IPS-15b (cell line): Measurements from ENCODE around the gene ADAM10.

Experiments used
- H3K27me3 ChIP-seq: one replicate; pipeline ENCODE4 v1.6.1; 2013; ENCODE audit warnings: low read length; ENCODE audit not compliant: control insufficient read depth, insufficient read depth
- H3K36me3 ChIP-seq: one replicate; pipeline ENCODE4 v1.6.1; 2013; ENCODE audit warnings: low read length; ENCODE audit not compliant: control insufficient read depth, insufficient read depth
- H3K4me1 ChIP-seq: one replicate; pipeline ENCODE4 v1.6.1; 2013; ENCODE audit warnings: mild to moderate bottlenecking, low read length; ENCODE audit not compliant: control insufficient read depth, insufficient read depth
- H3K4me3 ChIP-seq: one replicate; pipeline ENCODE4 v1.5.1; 2013; ENCODE audit warnings: low read depth, low read length
- H3K9ac ChIP-seq: one replicate; pipeline ENCODE4 v1.6.1; 2013; ENCODE audit warnings: low read depth, mild to moderate bottlenecking, low read length
- H3K9me3 ChIP-seq: one replicate; pipeline ENCODE4 v1.6.1; 2013; ENCODE audit warnings: mild to moderate bottlenecking, low read length; ENCODE audit not compliant: control insufficient read depth, insufficient read depth

The ADAM10 gene, protein sequence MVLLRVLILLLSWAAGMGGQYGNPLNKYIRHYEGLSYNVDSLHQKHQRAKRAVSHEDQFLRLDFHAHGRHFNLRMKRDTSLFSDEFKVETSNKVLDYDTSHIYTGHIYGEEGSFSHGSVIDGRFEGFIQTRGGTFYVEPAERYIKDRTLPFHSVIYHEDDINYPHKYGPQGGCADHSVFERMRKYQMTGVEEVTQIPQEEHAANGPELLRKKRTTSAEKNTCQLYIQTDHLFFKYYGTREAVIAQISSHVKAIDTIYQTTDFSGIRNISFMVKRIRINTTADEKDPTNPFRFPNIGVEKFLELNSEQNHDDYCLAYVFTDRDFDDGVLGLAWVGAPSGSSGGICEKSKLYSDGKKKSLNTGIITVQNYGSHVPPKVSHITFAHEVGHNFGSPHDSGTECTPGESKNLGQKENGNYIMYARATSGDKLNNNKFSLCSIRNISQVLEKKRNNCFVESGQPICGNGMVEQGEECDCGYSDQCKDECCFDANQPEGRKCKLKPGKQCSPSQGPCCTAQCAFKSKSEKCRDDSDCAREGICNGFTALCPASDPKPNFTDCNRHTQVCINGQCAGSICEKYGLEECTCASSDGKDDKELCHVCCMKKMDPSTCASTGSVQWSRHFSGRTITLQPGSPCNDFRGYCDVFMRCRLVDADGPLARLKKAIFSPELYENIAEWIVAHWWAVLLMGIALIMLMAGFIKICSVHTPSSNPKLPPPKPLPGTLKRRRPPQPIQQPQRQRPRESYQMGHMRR

DNA sequence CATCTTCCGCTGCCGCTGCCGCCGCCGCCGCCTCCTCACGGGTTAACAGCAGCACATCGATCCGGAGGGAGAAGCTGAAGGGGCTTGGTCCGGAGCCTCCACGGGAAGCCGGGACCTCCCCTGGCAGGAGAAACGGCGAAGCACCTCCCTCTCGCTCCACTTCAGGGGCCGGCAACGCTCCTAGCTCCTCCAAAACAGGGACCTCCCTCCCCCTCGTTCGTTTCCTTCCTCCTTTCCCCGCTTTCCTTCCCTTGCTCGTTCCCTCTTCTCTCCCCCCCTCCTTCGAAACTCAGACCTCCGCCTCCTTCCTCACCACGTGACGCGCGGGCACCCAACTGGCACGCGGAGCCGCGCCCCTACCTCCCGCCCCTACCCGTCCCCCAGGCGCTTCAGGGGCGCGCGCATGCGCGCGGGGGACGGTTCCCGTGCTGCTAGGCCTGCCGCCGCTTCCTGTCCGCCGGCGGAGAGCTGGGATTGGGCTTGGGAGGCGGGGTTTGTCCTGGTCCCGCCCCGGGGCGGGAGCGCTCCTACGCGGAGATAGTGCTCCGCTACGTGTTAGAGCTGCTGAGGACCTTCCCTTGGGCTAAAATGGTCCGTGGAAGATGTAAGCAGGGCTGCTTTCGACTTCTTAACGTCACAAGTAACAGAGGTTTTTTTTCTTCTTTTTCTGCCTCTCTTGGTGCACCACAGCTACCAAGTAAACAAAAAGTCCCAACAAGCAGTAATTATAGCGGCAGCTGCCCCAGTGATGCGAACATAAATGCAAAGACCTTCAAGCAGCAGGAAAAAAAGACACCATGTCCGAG is at the start of gene ADAM10:
Gene ADAM10, minus strand, starts transcription at position 176 of the 806 bp plus-strand sequence. Its CDS starts 173 bp downstream, at position 3.
- no peaks in the 10 kb centered on the region for H3K27me3 ChIP-seq
- H3K9me3 ChIP-seq: no peaks in the 10 kb centered on the region
- H3K9ac ChIP-seq: peak within 1 kb of the TSS; percentile 95
- peaks cover 10% of the 10 kb centered on the region for H3K4me1 ChIP-seq
- peak within 1 kb of the TSS; percentile 95 for H3K4me3 ChIP-seq
- no peaks in the 10 kb centered on the region for H3K36me3 ChIP-seq

DNA sequence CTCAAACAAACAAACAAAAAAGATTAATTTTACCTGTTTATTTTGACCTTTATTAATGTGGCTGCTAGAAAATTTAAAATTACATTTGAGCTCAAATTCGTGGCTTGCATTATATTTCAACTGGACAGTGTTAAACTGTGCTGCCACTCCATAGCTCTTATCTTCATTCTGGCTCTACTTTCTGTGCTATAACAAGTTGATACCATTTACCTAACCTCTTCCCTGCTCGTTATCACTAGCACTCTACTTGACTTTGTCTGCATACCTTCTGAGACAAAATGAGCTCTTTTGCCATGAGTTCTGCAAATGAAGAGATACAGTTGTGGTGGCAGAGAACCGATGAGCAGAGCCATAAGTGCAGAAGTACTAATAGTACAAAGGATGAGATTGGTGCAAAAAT is 48.0 kb upstream of the ADAM10 start:
- Histone ChIP-seq H3K27me3 (no peaks in the 10 kb centered on the region), H3K9me3 (no peaks in the 10 kb centered on the region), H3K4me1 (no peaks in the 10 kb centered on the region), H3K36me3 (no peaks in the 10 kb centered on the region), H3K9ac (no peak overlapping the region), H3K4me3 (no peak overlapping the region)

DNA sequence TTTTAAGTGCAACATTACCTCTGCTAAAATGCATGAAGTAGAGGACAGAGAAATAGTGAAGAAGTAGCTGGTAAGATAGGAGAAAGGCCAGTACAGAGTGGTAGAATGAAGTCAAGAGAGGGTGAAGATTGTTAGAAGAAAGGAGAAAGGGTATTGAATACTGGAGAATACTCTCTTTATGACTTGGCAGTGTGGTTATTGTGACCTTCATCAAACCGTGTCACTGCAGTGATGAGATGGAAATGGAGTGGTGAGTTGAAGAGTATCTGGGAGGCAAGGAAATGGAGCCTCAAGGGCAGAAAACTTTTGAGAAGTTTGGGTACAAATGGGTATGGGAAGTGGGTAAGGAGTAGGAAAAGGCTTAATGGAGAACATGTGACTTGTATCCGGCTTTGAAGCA is 46.3 kb upstream of the ADAM10 start:
- Histone ChIP-seq H3K36me3 (no peaks in the 10 kb centered on the region), H3K4me1 (no peaks in the 10 kb centered on the region), H3K4me3 (no peak overlapping the region), H3K9me3 (no peaks in the 10 kb centered on the region), H3K9ac (no peak overlapping the region), H3K27me3 (no peaks in the 10 kb centered on the region)

DNA sequence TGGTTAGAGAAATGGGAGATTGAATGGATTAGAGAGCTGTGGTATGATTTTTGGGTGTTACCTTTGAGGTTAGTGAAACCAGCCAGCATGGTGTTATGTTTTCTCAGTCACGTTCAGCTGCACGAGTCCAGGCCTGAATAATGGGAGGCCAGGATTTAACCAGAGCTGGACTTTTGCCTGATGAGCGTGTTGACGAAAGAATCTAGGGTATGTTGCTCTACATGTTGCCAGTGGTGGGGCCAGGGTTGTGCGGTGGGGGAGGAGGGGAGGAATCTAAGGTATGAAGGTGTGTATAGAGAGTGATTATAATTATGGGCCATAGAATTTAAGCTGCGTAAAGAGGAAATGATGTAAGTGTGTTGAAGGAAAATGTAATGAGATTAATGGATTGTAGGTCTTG is 44.4 kb upstream of the ADAM10 start:
- Histone ChIP-seq H3K4me1 (no peaks in the 10 kb centered on the region), H3K9me3 (no peaks in the 10 kb centered on the region), H3K27me3 (no peaks in the 10 kb centered on the region), H3K4me3 (no peak overlapping the region), H3K36me3 (no peaks in the 10 kb centered on the region), H3K9ac (no peak overlapping the region)

- H3K4me3 ChIP-seq: no peak overlapping the region
- no peaks in the 10 kb centered on the region for H3K36me3 ChIP-seq
- no peaks in the 10 kb centered on the region for H3K4me1 ChIP-seq
Observed at GRCh38 chr15:58788056-58788710, 38.7 kb upstream of the ADAM10 start.

DNA sequence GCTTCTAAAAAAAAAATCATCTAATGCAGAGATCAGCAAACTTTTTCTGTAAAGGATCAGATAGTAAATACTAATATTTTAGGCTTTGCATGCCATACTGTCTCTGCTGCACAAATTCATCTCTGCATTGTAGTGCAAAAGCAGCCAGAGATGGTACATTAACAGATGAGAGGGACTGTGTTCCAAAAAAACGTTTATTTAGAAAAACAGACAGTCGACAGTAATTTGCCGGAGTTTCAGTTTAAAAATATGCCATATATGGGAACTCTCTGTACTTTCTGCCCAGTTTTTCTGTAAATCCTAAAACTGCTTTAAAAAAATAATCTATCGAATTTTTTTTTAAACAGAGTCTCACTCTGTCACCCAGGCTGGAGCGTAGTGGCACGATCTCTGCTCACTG is 35.8 kb upstream of the ADAM10 start:
- no peaks in the 10 kb centered on the region for H3K9me3 ChIP-seq
- no peak overlapping the region for H3K9ac ChIP-seq
- no peaks in the 10 kb centered on the region for H3K36me3 ChIP-seq
- H3K4me1 ChIP-seq: no peaks in the 10 kb centered on the region
- no peak overlapping the region for H3K4me3 ChIP-seq
- no peaks in the 10 kb centered on the region for H3K27me3 ChIP-seq

More at GRCh38 chr15:58788056-58788710, 38.7 kb upstream of the ADAM10 start:
- no peaks in the 10 kb centered on the region for H3K9me3 ChIP-seq
- H3K27me3 ChIP-seq: no peaks in the 10 kb centered on the region
- H3K9ac ChIP-seq: no peak overlapping the region

DNA sequence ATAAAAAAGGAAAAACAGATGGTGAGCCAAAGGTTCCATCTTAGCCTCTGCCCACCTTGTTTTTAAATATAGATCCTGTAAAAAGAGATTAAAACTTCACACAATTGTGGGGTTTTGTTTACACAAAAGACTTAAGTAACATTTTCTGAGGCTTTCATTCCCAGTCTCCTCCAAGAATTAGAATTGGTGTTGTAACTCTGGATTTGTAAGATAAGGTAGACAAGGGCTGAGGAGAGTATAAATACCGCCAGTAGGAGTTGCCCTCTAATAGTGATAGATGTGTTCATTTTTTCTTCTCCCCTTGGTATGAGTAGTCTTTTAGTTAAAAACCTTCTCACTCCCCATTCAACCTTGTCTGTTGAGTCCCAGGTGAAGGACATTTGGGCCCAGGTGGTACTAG is 30.0 kb upstream of the ADAM10 start:
- Histone ChIP-seq H3K9me3 (no peaks in the 10 kb centered on the region), H3K27me3 (no peaks in the 10 kb centered on the region), H3K9ac (no peak overlapping the region), H3K36me3 (no peaks in the 10 kb centered on the region), H3K4me3 (no peak overlapping the region), H3K4me1 (no peaks in the 10 kb centered on the region)

- Histone ChIP-seq H3K36me3 (no peaks in the 10 kb centered on the region), H3K4me1 (peaks cover 3% of the 10 kb centered on the region)
Observed at GRCh38 chr15:58777107-58777506, 27.6 kb upstream of the ADAM10 start.

GRCh38 chr15:58775402-58775801 is 25.9 kb upstream of the ADAM10 start:
- no peaks in the 10 kb centered on the region for H3K9me3 ChIP-seq
- peaks cover 4% of the 10 kb centered on the region for H3K4me1 ChIP-seq
- H3K36me3 ChIP-seq: no peaks in the 10 kb centered on the region
- no peaks in the 10 kb centered on the region for H3K27me3 ChIP-seq
- H3K4me3 ChIP-seq: no peak overlapping the region
- no peak overlapping the region for H3K9ac ChIP-seq

More at GRCh38 chr15:58777107-58777506, 27.6 kb upstream of the ADAM10 start:
- Histone ChIP-seq H3K4me3 (no peak overlapping the region), H3K9ac (no peak overlapping the region), H3K9me3 (no peaks in the 10 kb centered on the region), H3K27me3 (no peaks in the 10 kb centered on the region)

GRCh38 chr15:58773024-58773423 is 23.5 kb upstream of the ADAM10 start:
- peaks cover 7% of the 10 kb centered on the region for H3K4me1 ChIP-seq
- peak overlapping the region; percentile 94 for H3K4me3 ChIP-seq
- H3K9ac ChIP-seq: no peak overlapping the region

DNA sequence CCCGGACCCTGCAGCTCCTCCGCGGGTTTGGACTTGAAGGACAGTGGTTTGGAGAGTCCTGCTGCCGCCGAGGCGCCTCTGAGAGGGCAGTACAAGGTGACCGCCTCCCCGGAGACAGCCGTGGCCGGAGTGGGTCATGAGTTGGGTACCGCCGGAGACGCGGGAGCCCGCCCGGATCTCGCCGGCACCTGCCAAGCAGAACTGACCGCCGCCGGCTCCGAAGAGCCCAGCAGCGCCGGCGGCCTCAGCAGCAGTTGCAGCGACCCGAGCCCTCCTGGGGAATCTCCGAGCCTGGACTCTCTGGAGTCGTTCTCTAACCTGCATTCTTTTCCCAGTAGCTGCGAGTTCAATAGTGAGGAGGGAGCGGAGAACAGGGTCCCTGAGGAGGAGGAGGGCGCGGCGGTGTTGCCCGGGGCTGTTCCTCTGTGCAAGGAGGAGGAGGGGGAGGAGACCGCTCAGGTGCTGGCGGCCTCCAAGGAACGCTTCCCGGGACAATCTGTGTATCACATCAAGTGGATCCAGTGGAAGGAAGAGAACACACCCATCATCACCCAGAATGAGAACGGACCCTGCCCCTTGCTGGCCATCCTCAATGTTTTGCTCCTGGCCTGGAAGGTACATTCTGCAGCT is 22.2 kb upstream of the ADAM10 start:
- peaks cover 7% of the 10 kb centered on the region for H3K4me1 ChIP-seq
- peak overlapping the region; percentile 77 for H3K9ac ChIP-seq
- no peaks in the 10 kb centered on the region for H3K36me3 ChIP-seq

More at GRCh38 chr15:58773024-58773423, 23.5 kb upstream of the ADAM10 start:
- no peaks in the 10 kb centered on the region for H3K36me3 ChIP-seq
- no peaks in the 10 kb centered on the region for H3K9me3 ChIP-seq
- H3K27me3 ChIP-seq: no peaks in the 10 kb centered on the region

More for the DNA sequence above, 22.2 kb upstream of the ADAM10 start:
- Histone ChIP-seq H3K4me3 (peak overlapping the region; percentile 94), H3K27me3 (no peaks in the 10 kb centered on the region), H3K9me3 (no peaks in the 10 kb centered on the region)
